Vagina (tissue), 2 donors: ENCODE results near the gene DMD.

Experiments used
- POLR2A ChIP-seq, 2 donors: fragments of 450-650 bp; IDR thresholded peaks; one replicate each; pipeline ENCODE4 v1.6.1; 2017; ENCODE audit warnings: antibody characterized with exemption in 2 of 2, mild to moderate bottlenecking in 2 of 2, moderate library complexity in 2 of 2
- POLR2AphosphoS5 ChIP-seq, 2 donors: sonication (generic); formaldehyde crosslinking; IDR thresholded peaks; one replicate each; pipeline ENCODE4 v1.9.0; 2017; ENCODE audit warnings: antibody characterized with exemption in 2 of 2, mild to moderate bottlenecking in 2 of 2, low read depth in 1 of 2; ENCODE audit not compliant: insufficient read depth in 1 of 2
- TF ChIP-seq, protein P1 (sequence below), 3 experiments: fragments of 450-650 bp in 2 of 3; fragments of 200-600 bp in 1 of 3; sonication (generic) in 1 of 3; IDR thresholded peaks; one replicate each; pipeline ENCODE4 v1.5.1; 2017 to 2019; ENCODE audit warnings: antibody characterized with exemption in 3 of 3, mild to moderate bottlenecking in 2 of 3, moderate library complexity in 2 of 3

GRCh38 chrX:31302573-31303075, 1908.7 kb downstream of the DMD start:
- no peak for TF ChIP-seq POLR2A (IDR thresholded peaks at IDR 0.05)
- TF ChIP-seq, protein P1, sequence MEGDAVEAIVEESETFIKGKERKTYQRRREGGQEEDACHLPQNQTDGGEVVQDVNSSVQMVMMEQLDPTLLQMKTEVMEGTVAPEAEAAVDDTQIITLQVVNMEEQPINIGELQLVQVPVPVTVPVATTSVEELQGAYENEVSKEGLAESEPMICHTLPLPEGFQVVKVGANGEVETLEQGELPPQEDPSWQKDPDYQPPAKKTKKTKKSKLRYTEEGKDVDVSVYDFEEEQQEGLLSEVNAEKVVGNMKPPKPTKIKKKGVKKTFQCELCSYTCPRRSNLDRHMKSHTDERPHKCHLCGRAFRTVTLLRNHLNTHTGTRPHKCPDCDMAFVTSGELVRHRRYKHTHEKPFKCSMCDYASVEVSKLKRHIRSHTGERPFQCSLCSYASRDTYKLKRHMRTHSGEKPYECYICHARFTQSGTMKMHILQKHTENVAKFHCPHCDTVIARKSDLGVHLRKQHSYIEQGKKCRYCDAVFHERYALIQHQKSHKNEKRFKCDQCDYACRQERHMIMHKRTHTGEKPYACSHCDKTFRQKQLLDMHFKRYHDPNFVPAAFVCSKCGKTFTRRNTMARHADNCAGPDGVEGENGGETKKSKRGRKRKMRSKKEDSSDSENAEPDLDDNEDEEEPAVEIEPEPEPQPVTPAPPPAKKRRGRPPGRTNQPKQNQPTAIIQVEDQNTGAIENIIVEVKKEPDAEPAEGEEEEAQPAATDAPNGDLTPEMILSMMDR (IDR thresholded peaks at IDR 0.05) = no peak
- no peak for TF ChIP-seq POLR2AphosphoS5 (IDR thresholded peaks at IDR 0.05; ENCODE audit: insufficient read depth in 1 of 2, low read depth in 1 of 2)
